PC-3 (cell line): ENCODE data around the gene BMP5. TPM values are rescaled to one million over a fixed set of nuclear protein-coding genes. Genes with fewer than 3 reads are reported as not detected.

ENCODE experiments used
- ATAC-seq: fragments of 200-7000 bp; cut with Tn5 transposase; 2 replicates; pipeline ENCODE4 v1.9.1; 2020; ENCODE audit warnings: mild to moderate bottlenecking, moderate library complexity
- BruUV-seq: library from RNA; stranded (reverse); fragments of 400-500 nt; replicated peaks from 2 replicates; lab custom pipeline; 2021; lab: Mats Ljungman, UMichigan
- CTCF ChIA-PET: fragments of 300-600 bp; sonication (Branson Sonifier 250); formaldehyde crosslinking; loops from one replicate; lab custom pipeline; 2022; ENCODE audit warnings: antibody characterized with exemption; lab: Charles Lee
- POLR2A ChIA-PET: fragments of 300-600 bp; sonication (Branson Sonifier 250); formaldehyde crosslinking; loops from one replicate; lab custom pipeline; 2022; ENCODE audit warnings: antibody characterized with exemption; ENCODE audit not compliant: unreplicated experiment; lab: Charles Lee
- DNase-seq: peaks from one replicate; pipeline ENCODE4 v3.0.0-alpha.2; 2015
- H2AFZ ChIP-seq: fragments of 300-600 bp; sonication (generic); 2 replicates; pipeline ENCODE4 v1.6.0; 2016; ENCODE audit warnings: antibody characterized with exemption, low read length
- H3F3A ChIP-seq: fragments of 300-600 bp; sonication (generic); one replicate; pipeline ENCODE4 v1.6.0; 2017; ENCODE audit warnings: antibody characterized with exemption, low read length, control low read depth, mild to moderate bottlenecking; ENCODE audit not compliant: unreplicated experiment
- H3K27ac ChIP-seq: fragments of 300-600 bp; sonication (generic); 2 replicates; pipeline ENCODE4 v1.5.1; 2016; ENCODE audit warnings: mild to moderate bottlenecking, low read length
- H3K27me3 ChIP-seq: fragments of 300-600 bp; sonication (generic); 2 replicates; pipeline ENCODE4 v1.6.1; 2016; ENCODE audit warnings: low read length, mixed read lengths
- H3K36me3 ChIP-seq: fragments of 300-600 bp; sonication (generic); 2 replicates; pipeline ENCODE4 v1.6.1; 2016; ENCODE audit warnings: low read depth, mixed run types, low read length, mixed read lengths
- H3K4me1 ChIP-seq: fragments of 300-600 bp; sonication (generic); 2 replicates; pipeline ENCODE4 v1.5.1; 2016; ENCODE audit warnings: low read length; ENCODE audit not compliant: insufficient read depth
- H3K4me2 ChIP-seq: fragments of 300-600 bp; sonication (generic); 2 replicates; pipeline ENCODE4 v1.6.0; 2016; ENCODE audit warnings: low read length
- H3K4me3 ChIP-seq: fragments of 300-600 bp; sonication (generic); 2 replicates; pipeline ENCODE4 v1.5.1; 2016; ENCODE audit warnings: mild to moderate bottlenecking, low read length, mixed read lengths
- H3K79me2 ChIP-seq: fragments of 300-600 bp; sonication (generic); 2 replicates; pipeline ENCODE4 v1.6.1; 2017; ENCODE audit warnings: low read length, mixed read lengths
- H3K9ac ChIP-seq: fragments of 300-600 bp; sonication (generic); 2 replicates; pipeline ENCODE4 v1.6.0; 2016; ENCODE audit warnings: mild to moderate bottlenecking, low read length
- H3K9me2 ChIP-seq: fragments of 300-600 bp; sonication (generic); replicated peaks from 2 replicates; pipeline ENCODE4 v1.6.1; 2016; ENCODE audit warnings: mixed run types, low read length, mixed read lengths
- H3K9me3 ChIP-seq: fragments of 300-600 bp; sonication (generic); 2 replicates; pipeline ENCODE4 v1.6.1; 2016; ENCODE audit warnings: low read length, mixed read lengths
- H4K20me1 ChIP-seq: fragments of 300-600 bp; sonication (generic); 2 replicates; pipeline ENCODE4 v1.6.1; 2016; ENCODE audit warnings: low read length, mixed read lengths
- CTCF ChIP-seq: fragments of 300-600 bp; sonication (generic); conservative IDR thresholded peaks from 2 replicates; pipeline ENCODE4 v1.5.1; 2017; ENCODE audit warnings: antibody characterized with exemption, low read depth, mild to moderate bottlenecking, low read length
- EZH2 ChIP-seq: fragments of 300-600 bp; sonication (generic); IDR thresholded peaks from one replicate; pipeline ENCODE4 v1.6.1; 2017; ENCODE audit warnings: antibody characterized with exemption, mild to moderate bottlenecking, low read length; ENCODE audit not compliant: unreplicated experiment
- EZH2phosphoT487 ChIP-seq: fragments of 300-600 bp; sonication (generic); IDR thresholded peaks from 2 replicates; pipeline ENCODE4 v1.6.1; 2018; ENCODE audit warnings: mild to moderate bottlenecking, antibody characterized with exemption, low read length, borderline replicate concordance
- intact Hi-C: fragments of 100-400 bp; cut with micrococcal nuclease; formaldehyde crosslinking; loops from 2 replicates; pipeline ENCODE4 v1.9.0; 2023
- total RNA-seq: library from RNA; depleted of rRNA; stranded (reverse); fragments of >200 nt; gene quantifications from 2 replicates; pipeline ENCODE4 v1.2.3, GENCODE V29; 2014

BMP5 gene
- total RNA-seq, 1 experiment from 2014 or later: not detected

- no peaks in the 10 kb centered on the region for H3F3A ChIP-seq
- H3K27ac ChIP-seq: no peak overlapping the region
- no peaks in the 10 kb centered on the region for H3K36me3 ChIP-seq
- H3K9me2 ChIP-seq: no peaks in the 10 kb centered on the region
- ChIA-PET POLR2A (no interaction called here), CTCF (no interaction called here)
- DNase-seq (no peak), ATAC-seq (no peak)
- no peak overlapping the region for H3K4me2 ChIP-seq
- intact Hi-C loops: no loop called here
- no peaks in the 10 kb centered on the region for H3K9me3 ChIP-seq
- H2AFZ ChIP-seq: no peak overlapping the region
- H3K9ac ChIP-seq: no peak overlapping the region
- BruUV-seq: no TSS peak
- TF ChIP-seq EZH2phosphoT487: no peak
- TF ChIP-seq CTCF: no peak
- TF ChIP-seq EZH2: no peak
- no peaks in the 10 kb centered on the region for H4K20me1 ChIP-seq
- H3K4me3 ChIP-seq: no peak overlapping the region
- H3K27me3 ChIP-seq: no peaks in the 10 kb centered on the region
- 0 out of 2 replicates have a peak, but pooled peaks cover 6% of the 10 kb centered on the region for H3K4me1 ChIP-seq
- no peaks in the 10 kb centered on the region for H3K79me2 ChIP-seq
Measured at GRCh38 chr6:55897346-55897745, 22.0 kb upstream of the BMP5 start.

GRCh38 chr6:55895972-55896730 is 20.8 kb upstream of the BMP5 start:
- Histone ChIP-seq H3K4me1 (0 out of 2 replicates have a peak, but pooled peaks cover 6% of the 10 kb centered on the region), H3K9me3 (no peaks in the 10 kb centered on the region), H3K9ac (no peak overlapping the region), H3F3A (no peaks in the 10 kb centered on the region), H3K79me2 (no peaks in the 10 kb centered on the region), H2AFZ (no peak overlapping the region), H3K27ac (no peak overlapping the region), H4K20me1 (no peaks in the 10 kb centered on the region), H3K36me3 (no peaks in the 10 kb centered on the region), H3K4me2 (no peak overlapping the region), H3K9me2 (no peaks in the 10 kb centered on the region), H3K27me3 (no peaks in the 10 kb centered on the region), H3K4me3 (no peak overlapping the region)
- ATAC-seq (no peak), DNase-seq (peak; percentile 22)
- BruUV-seq: no TSS peak
- ChIA-PET POLR2A (no interaction called here), CTCF (no interaction called here)
- no peak for TF ChIP-seq EZH2
- intact Hi-C loops: no loop called here

- Histone ChIP-seq H3K9ac (no peak overlapping the region), H3K27me3 (no peaks in the 10 kb centered on the region), H3K79me2 (no peaks in the 10 kb centered on the region), H3K4me3 (no peak overlapping the region), H3K4me2 (no peak overlapping the region), H3K4me1 (0 out of 2 replicates have a peak, but pooled peaks cover 6% of the 10 kb centered on the region), H4K20me1 (no peaks in the 10 kb centered on the region), H3F3A (no peaks in the 10 kb centered on the region), H3K36me3 (no peaks in the 10 kb centered on the region), H3K9me3 (no peaks in the 10 kb centered on the region), H2AFZ (no peak overlapping the region), H3K9me2 (no peaks in the 10 kb centered on the region), H3K27ac (no peak overlapping the region)
- BruUV-seq: no TSS peak
- POLR2A ChIA-PET: no interaction called here
- DNase-seq (no peak), ATAC-seq (no peak)
- CTCF ChIA-PET: no interaction called here
- intact Hi-C loops: no loop called here
- TF ChIP-seq EZH2: no peak
- no peak for TF ChIP-seq EZH2phosphoT487
- no peak for TF ChIP-seq CTCF
Measured at GRCh38 chr6:55892749-55893357, 17.5 kb upstream of the BMP5 start.
